K562 (cell line): Measurements from ENCODE around the gene DHRS2. TPM values are rescaled to one million over a fixed set of nuclear protein-coding genes. Genes with fewer than 3 reads are reported as not detected.
"Not testable (repeated sequence)": the region's sequence is repeated elsewhere in the genome, so short reads cannot be mapped to it uniquely, and the experiment has no call there.

ENCODE experiments used
- ATAC-seq: fragments of 200-7000 bp; cut with Tn5 transposase; 3 replicates; pipeline ENCODE4 v1.9.1; 2020; ENCODE audit warnings: moderate library complexity
- BruUV-seq: library from RNA; stranded (reverse); fragments of 400-500 nt; replicated peaks from 2 replicates; lab custom pipeline; 2021; lab: Mats Ljungman, UMichigan
- CTCF ChIA-PET: fragments of 300-600 bp; formaldehyde crosslinking; extraction: SDS; loops from one replicate; lab custom pipeline; 2021; ENCODE audit warnings: low intra/inter-chr PET ratio; lab: Yijun Ruan, JAX
- POLR2A ChIA-PET: fragments of 300-600, 350-650 bp; sonication (Branson Sonifier 250); formaldehyde crosslinking; extraction: SDS; loops from one replicate; lab custom pipeline; 2021; ENCODE audit warnings: antibody characterized with exemption, inconsistent platforms; lab: Yijun Ruan, JAX
- DNase-seq, 4 experiments: peaks; one replicate each; pipeline versions ENCODE4 v3.0.0 to v3.0.0-alpha.2; 2011 to 2018; ENCODE audit warnings: low spot score in 3 of 4, mixed read lengths in 3 of 4; ENCODE audit errors: extremely low read depth in 1 of 4
- FAIRE-seq: peaks from 2 replicates; lab custom pipeline; 2011; peaks lifted over from hg19 to GRCh38; lab: Jason Lieb, UNC
- H2AFZ ChIP-seq: 2 replicates; pipeline ENCODE4 v1.6.0; 2011; ENCODE audit warnings: low read depth, low read length, control low read depth, inconsistent platforms
- H3K27ac ChIP-seq: fragments of 200-600 bp; 3 replicates; pipeline ENCODE4 v1.8.0; 2011; ENCODE audit warnings: low read depth, mild to moderate bottlenecking, control low read depth, inconsistent platforms, low read length, moderate library complexity, mixed read lengths; ENCODE audit errors: extremely low read depth
- H3K27me3 ChIP-seq, 2 experiments: fragments of 300-600 bp in 1 of 2; 2 replicates in 1 of 2; 3 replicates in 1 of 2; pipeline versions ENCODE4 v1.6.0 to v1.8.0; 2011; ENCODE audit warnings: inconsistent platforms in 2 of 2, low read length in 2 of 2, mild to moderate bottlenecking in 1 of 2, mixed read lengths in 1 of 2, moderate library complexity in 1 of 2; ENCODE audit not compliant: control insufficient read depth in 2 of 2, insufficient read depth in 2 of 2
- H3K36me3 ChIP-seq: fragments of 300-600 bp; 3 replicates; pipeline ENCODE4 v1.8.0; 2011; ENCODE audit warnings: mild to moderate bottlenecking, low read length, inconsistent platforms; ENCODE audit not compliant: control insufficient read depth, insufficient read depth
- H3K4me1 ChIP-seq, 2 experiments: fragments of 200-600 bp in 1 of 2; replicated peaks in 1 of 2; 2 replicates in 1 of 2; 3 replicates in 1 of 2; pipeline versions ENCODE4 v1.5.1 to v1.8.0; 2011; ENCODE audit warnings: inconsistent platforms in 2 of 2, low read length in 2 of 2, mild to moderate bottlenecking in 1 of 2, mixed read lengths in 1 of 2, moderate library complexity in 1 of 2; ENCODE audit not compliant: control insufficient read depth in 2 of 2, insufficient read depth in 2 of 2
- H3K4me2 ChIP-seq: 2 replicates; pipeline ENCODE4 v1.6.1; 2011; ENCODE audit warnings: low read length, control low read depth, inconsistent platforms, mixed read lengths; ENCODE audit not compliant: insufficient read depth
- H3K4me3 ChIP-seq: fragments of 200-600 bp; sonication (generic), shearing (Covaris generic); 2 replicates; pipeline ENCODE4 v1.5.1; 2016; ENCODE audit warnings: control low read depth, inconsistent platforms
- H3K79me2 ChIP-seq: fragments of 200-600 bp; 3 replicates; pipeline ENCODE4 v1.8.0; 2011; ENCODE audit warnings: low read length, inconsistent platforms; ENCODE audit not compliant: control insufficient read depth, insufficient read depth
- H3K9ac ChIP-seq, 2 experiments: 2 replicates each; pipeline versions ENCODE4 v1.6.0 to v1.6.1; 2011; ENCODE audit warnings: low read depth in 2 of 2, low read length in 2 of 2, control low read depth in 1 of 2, inconsistent platforms in 1 of 2, mild to moderate bottlenecking in 1 of 2, mixed read lengths in 1 of 2; ENCODE audit not compliant: insufficient read depth in 1 of 2
- H3K9me1 ChIP-seq: one replicate; pipeline ENCODE4 v1.6.0; 2011; ENCODE audit warnings: inconsistent platforms, mild to moderate bottlenecking, low read length, moderate library complexity; ENCODE audit not compliant: control insufficient read depth, insufficient read depth
- H3K9me3 ChIP-seq: replicated peaks from 2 replicates; pipeline ENCODE4 v1.5.1; 2011; ENCODE audit warnings: low read depth, low read length, inconsistent platforms; ENCODE audit not compliant: control insufficient read depth, insufficient read depth
- H4K20me1 ChIP-seq: replicated peaks from 2 replicates; pipeline ENCODE4 v1.6.1; 2011; ENCODE audit warnings: low read length, inconsistent platforms, mixed read lengths; ENCODE audit not compliant: control insufficient read depth, insufficient read depth
- IFI16 ChIP-seq: fragments of 250-450 bp; sonication (Bioruptor Pico); IDR thresholded peaks from 2 replicates; pipeline ENCODE4 v2.1.2; 2022; ENCODE audit warnings: mild to moderate bottlenecking, inconsistent platforms
- MLLT1 ChIP-seq, 2 experiments: fragments of 450-650 bp; IDR thresholded peaks; 2 replicates each; pipeline ENCODE4 v1.6.1; 2016
- SNRNP70 ChIP-seq: fragments of 200-400 bp; formaldehyde crosslinking; optimal IDR thresholded peaks from 2 replicates; pipeline ENCODE3; 2017; ENCODE audit warnings: low read depth, low read length
- TARDBP ChIP-seq: fragments of 450-650 bp; IDR thresholded peaks from 2 replicates; pipeline ENCODE4 v1.6.1; 2016
- ZNF121 ChIP-seq: sonication (generic); formaldehyde crosslinking; conservative IDR thresholded peaks from 2 replicates; pipeline ENCODE4 v1.8.0; 2022; ENCODE audit warnings: missing genetic modification reagents
- ZNF583 ChIP-seq: fragments of 250-450 bp; sonication (Bioruptor Pico); IDR thresholded peaks from 2 replicates; pipeline ENCODE4 v1.4.0; 2020
- WGBS: fragments of 100-300 bp; shearing (Covaris generic); methylation state at CpG from one replicate; pipeline ENCODE4 v1.1.6; 2016; ENCODE audit warnings: low coverage, mixed read lengths; ENCODE audit not compliant: insufficient coverage; ENCODE audit errors: missing lambda C conversion rate; 5-methylcytosine and 5-hydroxymethylcytosine counted together
- in situ Hi-C: fragments of 300-500 bp; cut with MboI; formaldehyde crosslinking; loops from 4 replicates; pipeline ENCODE4 v1.15.0; 2018; ENCODE audit warnings: inconsistent platforms, mixed read lengths
- intact Hi-C: fragments of 100-400 bp; cut with micrococcal nuclease; formaldehyde crosslinking; loops from 2 replicates; pipeline ENCODE4 v1.14.2; 2022
- polyA plus RNA-seq, 8 experiments: library from polyadenylated mRNA; depleted of rRNA in 4 of 8; stranded (reverse) in 5 of 8; unstranded in 3 of 8; fragments of >200 nt; fragmentation: Nextera tagmentation in 2 of 8; fragmentation: Illumina TruSeq in 1 of 8; extraction: Ambion mirVana in 2 of 8; extraction: Trizol in 1 of 8; gene quantifications; 2 replicates each; pipeline versions ENCODE4 v1.2.1 to v1.2.3, GENCODE V29; 2011 to 2014; ENCODE audit warnings: inconsistent platforms in 1 of 8, missing spikeins in 1 of 8
- total RNA-seq, 7 experiments: library from RNA; depleted of rRNA in 6 of 7; stranded (reverse); fragments of >200 nt in 6 of 7; fragmentation: Illumina TruSeq in 2 of 7; extraction: Trizol in 2 of 7; gene quantifications; 2 replicates each; pipeline versions ENCODE4 v1.2.1 to v1.2.3, GENCODE V29; 2011 to 2021; ENCODE audit warnings: low replicate concordance in 1 of 7

DHRS2 gene
- total and polyA plus RNA-seq, 9 of the 15 experiments (the other 6 are each of a cell fraction or from before 2014, with no cell fraction given), result 2.9 to 96.8 (median 64.4) TPM

GRCh38 chr14:23590198-23590597 is 46.0 kb upstream of the DHRS2 start:
- in situ Hi-C loops (no loop called here), intact Hi-C loops (no loop called here)
- WGBS, result 50% methylated on average over 2 of the region's 4 CpGs
- no peak overlapping the region for H3K9ac ChIP-seq
- no peaks in the 10 kb centered on the region for H3K9me3 ChIP-seq
- no peak overlapping the region for H2AFZ ChIP-seq
- H3K36me3 ChIP-seq, result no peaks in the 10 kb centered on the region
- ATAC-seq (no peak), FAIRE-seq (no peak), DNase-seq (no peak)
- H3K79me2 ChIP-seq, result no peaks in the 10 kb centered on the region
- H3K27ac ChIP-seq, result no peak overlapping the region
- BruUV-seq, result no TSS peak
- H3K27me3 ChIP-seq, result no peaks in the 10 kb centered on the region; a peak in 1 of 5 replicates
- TF ChIP-seq SNRNP70, result no peak
- TF ChIP-seq TARDBP, result no peak
- no peak for TF ChIP-seq IFI16 (CRISPR knock-in tag)
- TF ChIP-seq ZNF583, result no peak
- peak; percentile 31; the same call in 1 of the 2 replicates for TF ChIP-seq ZNF121 (CRISPR knock-in tag)
- no peak for TF ChIP-seq MLLT1 (IDR thresholded peaks at IDR 0.05)
- ChIA-PET POLR2A (no interaction called here), CTCF (interaction anchor here (0.9 kb wide), 1 partner anchor 21 kb away, joined by 5 read pairs; no protein-coding TSS in a partner anchor)
- no peaks in the 10 kb centered on the region for H3K9me1 ChIP-seq
- no peak overlapping the region for H3K4me2 ChIP-seq
- H3K4me1 ChIP-seq, result peaks cover 5% of the 10 kb centered on the region in 2 experiments; a peak in 3 of 5 replicates
- H4K20me1 ChIP-seq, result no peaks in the 10 kb centered on the region
- no peak overlapping the region for H3K4me3 ChIP-seq

DNA sequence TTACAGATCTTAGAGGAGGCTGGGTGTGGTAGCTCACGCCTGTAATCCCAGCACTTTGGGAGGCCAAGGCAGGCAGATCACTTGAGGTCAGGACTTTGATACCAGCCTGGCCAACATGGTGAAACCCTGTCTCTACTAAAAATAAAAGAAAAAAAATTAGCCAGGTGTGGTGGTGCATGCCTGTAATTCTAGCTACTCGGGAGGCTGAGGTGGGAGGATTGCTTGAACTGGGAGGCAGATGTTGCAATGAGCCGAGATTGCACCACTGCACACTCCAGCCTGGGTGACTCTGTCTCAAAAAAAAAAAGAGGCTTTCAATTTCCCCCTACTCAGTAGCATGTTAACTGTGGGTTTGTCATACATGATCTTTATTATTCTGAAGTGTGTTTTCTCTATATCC is 42.0 kb upstream of the DHRS2 start:
- H3K27me3 ChIP-seq, DNase-seq, FAIRE-seq, CTCF ChIA-PET, intact Hi-C loops, H3K9me3 ChIP-seq, H3K36me3 ChIP-seq, H3K27ac ChIP-seq, H3K9ac ChIP-seq, H3K9me1 ChIP-seq, H4K20me1 ChIP-seq, H3K79me2 ChIP-seq, BruUV-seq, H2AFZ ChIP-seq, in situ Hi-C loops, H3K4me1 ChIP-seq, H3K4me3 ChIP-seq, ATAC-seq, H3K4me2 ChIP-seq: not testable (repeated sequence)
- WGBS, result 0% methylated on average over 3 of the region's 3 CpGs
- POLR2A ChIA-PET, result interaction anchor here (0.7 kb wide), 1 partner anchor 38 kb away, joined by 4 read pairs; no protein-coding TSS in a partner anchor
